HCT116 (cell line): Measurements from ENCODE around the gene GLCE.

Experiments
- EZH2phosphoT487 ChIP-seq: fragments of 200-600 bp; IDR thresholded peaks from 2 replicates; pipeline ENCODE4 v1.6.1; 2018; ENCODE audit warnings: antibody characterized with exemption, borderline replicate concordance
- POLR2A ChIP-seq: IDR thresholded peaks from 2 replicates; pipeline ENCODE4 v1.7.0; 2011; ENCODE audit warnings: borderline replicate concordance; ENCODE audit not compliant: insufficient read depth, insufficient read length; ENCODE audit errors: extremely low read depth
- TF ChIP-seq, protein P1 (sequence below), 3 experiments: fragments of 200-600 bp in 1 of 3; sonication (generic) in 1 of 3; IDR thresholded peaks in 2 of 3; conservative IDR thresholded peaks in 1 of 3; 2 replicates each; pipeline ENCODE4 v1.5.1; 2012 to 2017; ENCODE audit warnings: low read depth in 2 of 3, low read length in 2 of 3, antibody characterized with exemption in 1 of 3, borderline replicate concordance in 1 of 3, control low read depth in 1 of 3, mild to moderate bottlenecking in 1 of 3, mixed read lengths in 1 of 3, mixed run types in 1 of 3, moderate library complexity in 1 of 3; ENCODE audit not compliant: insufficient read depth in 1 of 3

DNA sequence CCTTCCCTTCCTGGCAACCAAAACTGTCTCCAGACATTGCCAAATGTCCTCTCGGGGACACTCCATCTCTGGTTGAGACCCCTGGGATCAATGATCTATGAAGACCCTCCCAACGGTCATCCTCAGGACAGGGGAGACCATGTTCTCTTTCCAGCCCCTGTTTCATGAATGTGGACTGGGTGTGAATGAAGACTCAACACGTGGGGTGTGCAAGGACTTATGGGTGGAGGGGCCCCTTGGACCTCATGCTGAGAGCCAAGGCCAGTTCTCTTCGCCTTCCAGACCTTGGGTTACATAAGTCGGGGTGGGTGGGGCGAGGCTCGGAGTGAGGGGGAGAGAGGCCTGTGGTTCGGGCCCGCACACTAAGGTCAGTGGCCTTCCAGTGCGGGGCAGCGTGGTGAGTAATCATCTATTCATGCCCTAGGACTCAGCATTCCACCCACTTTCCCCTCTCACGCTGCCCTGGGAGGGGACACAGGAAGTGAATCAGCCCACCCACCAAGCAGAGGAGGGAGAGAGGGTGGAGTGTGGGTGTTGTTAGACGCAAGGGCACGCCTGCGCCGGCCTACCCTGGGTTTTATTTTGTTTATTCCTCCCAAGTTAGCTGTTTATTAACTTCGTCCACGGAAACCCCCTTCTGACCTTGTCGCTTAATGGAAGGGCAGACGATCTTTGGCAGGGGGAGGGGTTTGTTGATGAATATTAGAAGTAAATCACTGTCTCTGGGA is 144.9 kb downstream of the GLCE start:
- TF ChIP-seq, protein P1, sequence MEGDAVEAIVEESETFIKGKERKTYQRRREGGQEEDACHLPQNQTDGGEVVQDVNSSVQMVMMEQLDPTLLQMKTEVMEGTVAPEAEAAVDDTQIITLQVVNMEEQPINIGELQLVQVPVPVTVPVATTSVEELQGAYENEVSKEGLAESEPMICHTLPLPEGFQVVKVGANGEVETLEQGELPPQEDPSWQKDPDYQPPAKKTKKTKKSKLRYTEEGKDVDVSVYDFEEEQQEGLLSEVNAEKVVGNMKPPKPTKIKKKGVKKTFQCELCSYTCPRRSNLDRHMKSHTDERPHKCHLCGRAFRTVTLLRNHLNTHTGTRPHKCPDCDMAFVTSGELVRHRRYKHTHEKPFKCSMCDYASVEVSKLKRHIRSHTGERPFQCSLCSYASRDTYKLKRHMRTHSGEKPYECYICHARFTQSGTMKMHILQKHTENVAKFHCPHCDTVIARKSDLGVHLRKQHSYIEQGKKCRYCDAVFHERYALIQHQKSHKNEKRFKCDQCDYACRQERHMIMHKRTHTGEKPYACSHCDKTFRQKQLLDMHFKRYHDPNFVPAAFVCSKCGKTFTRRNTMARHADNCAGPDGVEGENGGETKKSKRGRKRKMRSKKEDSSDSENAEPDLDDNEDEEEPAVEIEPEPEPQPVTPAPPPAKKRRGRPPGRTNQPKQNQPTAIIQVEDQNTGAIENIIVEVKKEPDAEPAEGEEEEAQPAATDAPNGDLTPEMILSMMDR (IDR thresholded peaks at IDR 0.05 in 2 of 3, conservative IDR thresholded peaks at IDR 0.05 in 1 of 3; ENCODE audit: borderline replicate concordance in 1 of 3, insufficient read depth in 1 of 3, low read depth in 2 of 3, low read length in 2 of 3), result no peak
- TF ChIP-seq EZH2phosphoT487 (no peak), POLR2A (no peak)
